ENCODE measurements around the gene LEUTX.

The LEUTX gene

GRCh38 chr19:39819786-39820185, 41.1 kb downstream of the LEUTX start:
- H3K9me3 ChIP-seq (ENCODE audit: severe bottlenecking), result no peaks in the 10 kb centered on the region
- no peak for TF ChIP-seq CTCF (IDR thresholded peaks at IDR 0.05; ENCODE audit: low read depth, low read length)

GRCh38 chr19:39820696-39821095, 42.0 kb downstream of the LEUTX start:
- no peak for TF ChIP-seq CTCF (IDR thresholded peaks at IDR 0.05; ENCODE audit: low read depth, low read length)
- H3K27ac ChIP-seq, result no peak overlapping the region
- H3K27me3 ChIP-seq (ENCODE audit: insufficient read depth, low read depth, severe bottlenecking), result no peaks in the 10 kb centered on the region
- no peaks in the 10 kb centered on the region for H3K9me3 ChIP-seq (ENCODE audit: severe bottlenecking)
- H3K36me3 ChIP-seq, result peaks cover 6% of the 10 kb centered on the region
- H3K4me3 ChIP-seq (ENCODE audit: low read depth, low read length), result no peak overlapping the region
- DNase-seq, result no peak

More at GRCh38 chr19:39819786-39820185, 41.1 kb downstream of the LEUTX start:
- DNase-seq, result no peak
- H3K4me3 ChIP-seq (ENCODE audit: low read depth, low read length), result no peak overlapping the region
- H3K27me3 ChIP-seq (ENCODE audit: insufficient read depth, low read depth, severe bottlenecking), result no peaks in the 10 kb centered on the region
- H3K27ac ChIP-seq, result no peak overlapping the region
- peaks cover 3% of the 10 kb centered on the region for H3K36me3 ChIP-seq

- H3K9me3 ChIP-seq (ENCODE audit: severe bottlenecking), result no peaks in the 10 kb centered on the region
- H3K27me3 ChIP-seq (ENCODE audit: insufficient read depth, low read depth, severe bottlenecking), result no peaks in the 10 kb centered on the region
- TF ChIP-seq CTCF (IDR thresholded peaks at IDR 0.05; ENCODE audit: low read depth, low read length), result no peak
- H3K36me3 ChIP-seq, result peaks cover 30% of the 10 kb centered on the region
- peak overlapping the region; percentile 74 for H3K4me3 ChIP-seq (ENCODE audit: low read depth, low read length)
- peak; percentile 63 for DNase-seq
- H3K27ac ChIP-seq, result no peak overlapping the region
These were observed 45.0 kb downstream of the LEUTX start for GRCh38 chr19:39823686-39824085.

- H3K36me3 ChIP-seq, result peaks cover 36% of the 10 kb centered on the region
- no peak for TF ChIP-seq CTCF (IDR thresholded peaks at IDR 0.05; ENCODE audit: low read depth, low read length)
- no peaks in the 10 kb centered on the region for H3K9me3 ChIP-seq (ENCODE audit: severe bottlenecking)
- peak overlapping the region; percentile 74 for H3K4me3 ChIP-seq (ENCODE audit: low read depth, low read length)
- H3K27me3 ChIP-seq (ENCODE audit: insufficient read depth, low read depth, severe bottlenecking), result no peaks in the 10 kb centered on the region
- H3K27ac ChIP-seq, result peak overlapping the region; percentile 57
- DNase-seq, result peak; percentile 93
These were observed 45.8 kb downstream of the LEUTX start for GRCh38 chr19:39824143-39825092.

GRCh38 chr19:39825093-39825463, 46.4 kb downstream of the LEUTX start:
- H3K4me3 ChIP-seq (ENCODE audit: low read depth, low read length), result peak overlapping the region; percentile 74; the same call in 1 of the 2 replicates
- peak overlapping the region; percentile 57 for H3K27ac ChIP-seq
- H3K36me3 ChIP-seq, result peaks cover 42% of the 10 kb centered on the region
- no peaks in the 10 kb centered on the region for H3K9me3 ChIP-seq (ENCODE audit: severe bottlenecking)
- TF ChIP-seq CTCF (IDR thresholded peaks at IDR 0.05; ENCODE audit: low read depth, low read length), result no peak
- DNase-seq, result no peak
- no peaks in the 10 kb centered on the region for H3K27me3 ChIP-seq (ENCODE audit: insufficient read depth, low read depth, severe bottlenecking)
